NCI-H526 (cell line): ENCODE results near the gene MYMX.

Experiments
- DNase-seq, 2 experiments: peaks; one replicate each; lab custom pipeline; 2025; lab: John Stamatoyannopoulos, UW

MYMX gene

GRCh38 chr6:44232676-44233566, 16.2 kb downstream of the MYMX start:
- DNase-seq, result no peak

DNA sequence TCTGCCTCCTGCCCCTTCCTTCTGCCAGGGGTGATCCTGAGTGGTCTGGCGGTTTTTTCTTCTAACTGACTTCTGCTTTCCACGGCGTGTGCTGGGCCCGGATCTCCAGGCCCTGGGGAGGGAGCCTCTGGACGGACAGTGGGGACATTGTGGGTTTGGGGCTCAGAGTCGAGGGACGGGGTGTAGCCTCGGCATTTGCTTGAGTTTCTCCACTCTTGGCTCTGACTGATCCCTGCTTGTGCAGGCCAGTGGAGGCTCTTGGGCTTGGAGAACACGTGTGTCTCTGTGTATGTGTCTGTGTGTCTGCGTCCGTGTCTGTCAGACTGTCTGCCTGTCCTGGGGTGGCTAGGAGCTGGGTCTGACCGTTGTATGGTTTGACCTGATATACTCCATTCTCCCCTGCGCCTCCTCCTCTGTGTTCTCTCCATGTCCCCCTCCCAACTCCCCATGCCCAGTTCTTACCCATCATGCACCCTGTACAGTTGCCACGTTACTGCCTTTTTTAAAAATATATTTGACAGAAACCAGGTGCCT, 16.9 kb downstream of the MYMX start:
- no peak for DNase-seq

DNA sequence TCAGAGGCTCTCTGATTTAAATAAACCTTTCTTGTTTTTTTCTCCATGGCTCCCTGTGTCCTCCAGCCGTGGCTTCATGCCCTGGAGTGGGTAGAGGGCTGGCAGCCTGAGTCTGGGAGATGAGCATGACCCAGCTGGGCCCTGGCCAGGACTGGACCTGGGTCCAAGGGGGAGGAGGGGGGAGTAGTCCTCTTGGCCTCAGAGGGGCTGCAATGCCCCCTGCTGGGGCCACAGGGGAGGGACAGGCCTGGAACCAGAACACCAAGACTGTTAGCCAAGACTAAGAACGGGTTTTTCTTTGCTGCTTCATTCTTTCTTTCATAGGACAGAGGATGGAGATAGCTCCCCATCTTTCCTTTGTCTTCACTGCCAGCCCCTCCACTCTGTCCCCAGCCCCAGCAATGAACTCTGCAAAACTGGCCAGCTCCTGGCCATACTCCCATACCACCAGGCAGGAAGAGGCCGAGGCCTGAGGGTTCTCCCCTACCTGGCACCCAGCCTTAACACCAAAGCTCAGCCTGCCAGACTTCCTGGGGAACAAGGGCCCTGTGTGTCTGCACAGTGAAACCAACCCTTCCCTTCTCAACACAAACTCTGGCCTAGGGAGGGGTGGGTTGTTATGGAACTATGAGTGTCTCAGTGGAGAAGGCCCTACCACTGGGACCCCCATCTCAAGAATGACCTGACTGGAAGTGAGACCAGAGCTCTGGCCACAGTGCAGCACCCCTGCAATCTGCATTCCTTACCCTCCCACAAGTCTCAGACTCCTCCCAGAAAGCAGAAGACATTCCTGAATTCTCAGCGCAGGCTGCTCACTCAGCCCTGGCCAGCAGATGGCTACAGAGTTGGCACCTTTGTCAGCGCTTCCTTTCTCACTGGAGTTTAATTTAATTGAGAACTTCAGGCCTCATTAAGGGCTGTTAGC, 17.6 kb downstream of the MYMX start:
- peak in 1 of 2 experiments; percentile 61 for DNase-seq

DNA sequence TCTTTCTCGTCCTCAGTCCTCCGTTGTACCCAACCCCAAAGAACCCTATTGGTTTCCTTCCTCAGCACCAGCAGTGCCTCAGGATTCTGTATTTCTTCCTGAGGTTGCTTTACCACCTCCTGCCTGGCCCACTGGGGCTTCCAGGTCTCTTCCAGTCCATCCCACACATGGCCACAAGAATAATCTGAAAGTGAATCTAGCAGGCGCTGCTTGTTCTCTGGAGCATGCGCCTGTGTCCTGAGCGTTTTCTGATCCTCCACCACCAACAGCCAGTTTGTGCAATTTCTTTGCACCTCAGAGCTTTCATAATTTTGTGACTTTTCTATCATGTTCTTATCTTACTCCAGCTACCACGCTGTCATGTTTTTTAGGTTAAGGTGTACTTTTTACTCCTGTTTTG, 18.5 kb downstream of the MYMX start:
- DNase-seq, result no peak

GRCh38 chr6:44235891-44236516, 19.3 kb downstream of the MYMX start:
- no peak for DNase-seq

GRCh38 chr6:44237021-44237812, 20.5 kb downstream of the MYMX start:
- peak; percentile 97 to 98 for DNase-seq

DNA sequence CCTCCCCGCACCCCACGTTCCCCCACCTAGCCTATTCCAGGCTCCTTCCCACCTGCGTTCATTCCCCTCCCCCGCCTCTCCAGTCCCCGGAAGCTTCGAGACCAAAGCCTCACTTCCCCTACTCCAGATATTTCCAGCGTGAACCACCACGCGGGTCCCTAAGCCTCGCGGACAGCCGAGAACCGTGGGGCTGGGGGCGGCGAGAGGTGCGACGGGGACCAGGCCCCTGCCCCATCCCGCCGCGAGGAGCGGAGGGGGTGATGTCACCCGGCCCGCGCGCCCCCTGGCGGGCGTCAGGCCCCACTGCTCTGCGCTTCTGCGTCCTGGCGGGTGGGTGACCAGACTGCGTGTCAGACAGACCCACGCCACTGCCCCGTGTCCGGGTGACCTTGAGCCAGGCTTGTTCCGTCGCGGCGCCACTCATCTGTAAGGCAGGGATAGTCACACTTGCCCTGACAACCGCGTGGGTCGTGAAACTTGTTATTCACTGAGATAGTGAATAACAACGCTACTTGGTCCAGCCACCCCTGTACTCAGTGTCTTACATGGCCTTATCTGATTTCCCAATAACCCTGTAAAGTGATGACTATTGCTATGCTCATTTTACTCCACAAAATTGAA, 21.2 kb downstream of the MYMX start:
- DNase-seq, result peak; percentile 75 to 94

DNA sequence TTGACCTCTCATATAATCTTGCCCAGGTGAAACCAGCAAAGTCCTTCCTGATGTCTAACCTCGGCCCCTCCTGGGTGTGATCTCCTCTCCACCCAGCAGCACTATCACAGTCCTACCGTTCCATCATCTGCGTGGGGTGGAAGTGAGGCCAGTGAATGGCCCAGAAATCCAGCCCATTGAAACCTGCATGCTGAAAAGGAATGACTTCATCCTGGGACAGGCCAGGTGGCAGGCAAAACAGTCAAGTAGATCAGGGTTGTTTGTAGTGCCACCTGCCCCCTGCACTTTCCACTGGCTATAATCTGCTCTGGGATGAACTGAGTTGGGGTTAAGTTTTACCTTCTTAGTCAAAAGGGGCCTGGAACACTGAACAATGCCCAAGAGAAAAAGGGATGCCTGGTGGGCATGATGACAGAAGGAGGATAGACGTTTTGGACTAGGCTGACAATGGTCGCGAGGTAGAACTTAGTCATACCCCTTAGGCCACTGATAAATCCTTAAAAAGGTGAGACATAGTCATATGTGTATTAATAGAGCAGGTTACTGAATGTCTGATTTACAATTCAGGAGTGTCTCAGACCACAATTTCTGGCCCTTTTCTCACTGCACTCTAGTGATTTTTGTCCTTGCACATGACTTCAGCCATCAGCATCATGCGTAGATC, 22.1 kb downstream of the MYMX start:
- no peak for DNase-seq

GRCh38 chr6:44243345-44243744, 26.6 kb downstream of the MYMX start:
- DNase-seq, result no peak

DNA sequence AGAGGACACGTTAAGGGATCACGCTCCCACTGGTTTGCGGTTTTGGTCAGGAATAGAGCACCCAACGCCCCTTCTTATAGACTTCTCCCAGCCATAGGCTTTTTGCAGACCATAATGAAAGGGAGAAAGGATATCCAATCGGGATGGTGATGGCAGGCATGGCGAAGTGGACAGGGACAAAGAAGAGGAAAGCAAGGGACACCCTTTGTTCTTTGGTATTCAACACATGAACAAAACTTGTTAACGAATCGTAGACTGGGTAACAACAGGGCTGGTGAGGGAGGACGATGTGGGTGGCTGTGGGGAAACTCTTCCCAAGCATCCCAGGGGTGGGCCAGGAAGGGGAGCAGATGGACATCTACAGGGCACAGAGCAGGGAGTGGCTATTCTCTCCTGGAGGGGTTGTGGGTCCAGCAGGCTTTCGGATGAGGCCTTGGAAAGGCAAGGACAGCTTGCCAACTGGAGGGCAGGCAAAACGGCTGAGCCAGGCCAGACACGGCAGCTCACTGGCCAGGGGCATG, 28.7 kb downstream of the MYMX start:
- DNase-seq, result no peak

DNA sequence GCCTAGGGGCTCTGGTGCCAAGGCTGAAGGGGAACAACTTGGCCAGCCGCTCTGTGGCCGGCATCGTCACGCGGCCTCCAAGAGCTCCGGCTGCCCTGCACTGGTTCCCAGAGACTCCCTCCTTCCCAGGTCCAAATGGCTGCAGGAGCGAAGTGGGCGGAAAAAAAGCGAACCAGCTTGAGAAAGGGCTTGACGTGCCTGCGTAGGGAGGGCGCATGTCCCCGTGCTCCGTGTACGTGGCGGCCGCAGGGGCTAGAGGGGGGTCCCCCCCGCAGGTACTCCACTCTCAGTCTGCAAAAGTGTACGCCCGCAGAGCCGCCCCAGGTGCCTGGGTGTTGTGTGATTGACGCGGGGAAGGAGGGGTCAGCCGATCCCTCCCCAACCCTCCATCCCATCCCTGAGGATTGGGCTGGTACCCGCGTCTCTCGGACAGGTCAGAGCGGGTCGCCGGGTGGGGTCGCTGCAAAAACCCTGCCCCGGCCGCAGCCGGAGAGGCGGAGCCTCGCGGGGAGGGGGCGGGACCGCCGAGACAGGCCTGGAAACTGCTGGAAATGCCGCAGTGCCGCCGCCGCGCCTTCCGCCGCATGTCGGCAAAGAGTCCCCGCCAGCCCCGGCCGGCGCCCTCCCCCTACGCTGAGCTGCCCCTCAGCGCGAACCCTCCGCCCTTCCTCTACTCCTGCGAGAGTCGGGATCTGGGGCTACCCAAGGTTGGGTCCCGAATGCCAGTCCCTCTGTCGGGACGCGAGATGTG, 29.4 kb downstream of the MYMX start:
- DNase-seq, result peak; percentile 67 to 90

DNA sequence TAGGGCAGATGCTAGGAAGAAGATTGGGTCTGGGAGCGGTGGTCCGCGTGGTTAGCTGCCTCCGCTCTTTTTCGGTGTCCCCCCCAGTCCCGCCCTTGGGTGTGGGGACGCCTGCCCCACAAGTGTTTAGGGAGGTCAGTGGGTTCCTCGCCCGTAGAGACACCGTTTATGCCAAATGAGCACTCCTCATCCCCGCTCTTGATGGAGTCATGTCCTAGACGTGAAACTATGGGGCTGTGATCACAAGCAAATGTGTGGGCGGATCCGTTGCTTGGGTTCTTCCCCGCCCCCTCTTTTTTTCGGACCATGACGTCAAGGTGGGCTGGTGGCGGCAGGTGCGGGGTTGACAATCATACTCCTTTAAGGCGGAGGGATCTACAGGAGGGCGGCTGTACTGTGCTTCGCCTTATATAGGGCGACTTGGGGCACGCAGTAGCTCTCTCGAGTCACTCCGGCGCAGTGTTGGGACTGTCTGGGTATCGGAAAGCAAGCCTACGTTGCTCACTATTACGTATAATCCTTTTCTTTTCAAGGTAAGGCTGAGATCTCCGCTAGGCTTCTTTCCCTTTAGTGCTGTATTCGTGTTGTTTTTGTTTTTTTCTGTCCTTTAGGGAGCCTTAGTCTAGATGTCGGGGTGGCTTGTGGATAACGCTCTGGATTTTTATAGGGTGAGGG, 30.1 kb downstream of the MYMX start, which contains the start of gene HSP90AB1:
Gene HSP90AB1, plus strand, starts transcription at position 439 of the 675 bp plus-strand sequence. CDS start 1,529 bp downstream, outside the sequence.
- peak; percentile 97 to 99 for DNase-seq

GRCh38 chr6:44247338-44248302, 30.9 kb downstream of the MYMX start:
- peak in 1 of 2 experiments; percentile 63 for DNase-seq

- no peak for DNase-seq
These were observed 31.9 kb downstream of the MYMX start for GRCh38 chr6:44248579-44248978.

DNA sequence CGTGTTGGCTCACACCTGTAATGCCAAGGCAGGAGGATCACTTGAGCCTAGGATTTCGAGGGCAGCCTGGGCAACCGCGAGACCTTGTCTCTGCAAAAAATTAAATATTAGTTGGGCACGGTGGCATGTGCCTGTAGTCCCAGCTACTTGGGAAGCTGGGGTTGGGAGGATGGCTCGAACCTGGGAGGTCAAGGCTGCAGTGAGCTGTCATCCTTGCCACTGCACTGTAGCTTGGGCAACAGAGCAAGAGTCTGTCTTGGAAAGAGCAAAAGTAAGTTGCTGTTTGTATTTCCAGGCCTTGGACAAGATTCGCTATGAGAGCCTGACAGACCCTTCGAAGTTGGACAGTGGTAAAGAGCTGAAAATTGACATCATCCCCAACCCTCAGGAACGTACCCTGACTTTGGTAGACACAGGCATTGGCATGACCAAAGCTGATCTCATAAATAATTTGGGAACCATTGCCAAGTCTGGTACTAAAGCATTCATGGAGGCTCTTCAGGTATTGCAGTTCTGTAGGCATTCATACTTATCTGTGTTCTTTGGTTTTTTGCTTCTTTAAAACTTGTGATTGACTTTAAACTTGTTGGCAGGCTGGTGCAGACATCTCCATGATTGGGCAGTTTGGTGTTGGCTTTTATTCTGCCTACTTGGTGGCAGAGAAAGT, 32.5 kb downstream of the MYMX start:
- no peak for DNase-seq

DNA sequence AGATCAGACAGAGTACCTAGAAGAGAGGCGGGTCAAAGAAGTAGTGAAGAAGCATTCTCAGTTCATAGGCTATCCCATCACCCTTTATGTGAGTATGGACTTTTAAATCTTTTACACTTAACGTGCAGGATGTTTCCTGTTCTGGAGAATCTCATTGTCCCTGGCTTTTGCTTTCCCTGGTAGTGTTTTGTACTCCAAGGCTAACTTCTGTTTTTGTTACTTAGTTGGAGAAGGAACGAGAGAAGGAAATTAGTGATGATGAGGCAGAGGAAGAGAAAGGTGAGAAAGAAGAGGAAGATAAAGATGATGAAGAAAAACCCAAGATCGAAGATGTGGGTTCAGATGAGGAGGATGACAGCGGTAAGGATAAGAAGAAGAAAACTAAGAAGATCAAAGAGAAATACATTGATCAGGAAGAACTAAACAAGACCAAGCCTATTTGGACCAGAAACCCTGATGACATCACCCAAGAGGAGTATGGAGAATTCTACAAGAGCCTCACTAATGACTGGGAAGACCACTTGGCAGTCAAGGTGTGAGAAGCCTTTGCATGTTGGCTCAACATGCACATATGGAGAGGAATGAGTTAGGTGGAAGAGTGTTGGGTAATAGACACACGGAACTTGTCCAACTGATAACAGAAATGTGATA, 33.5 kb downstream of the MYMX start:
- DNase-seq, result no peak
